H1 (cell line): Measurements from ENCODE around the gene CACNA1E. TPM values are rescaled to one million over a fixed set of nuclear protein-coding genes. Genes with fewer than 3 reads are reported as not detected.
A peak's percentile ranks its signal among the peaks of the same experiment; 100 is the strongest.

Source experiments
- CTCF ChIA-PET: fragments of 300-600 bp; sonication (Branson Sonifier 250); formaldehyde crosslinking; loops from one replicate; lab custom pipeline; 2021; ENCODE audit not compliant: partially characterized antibody; lab: Charles Lee
- POLR2A ChIA-PET: fragments of 300-600 bp; sonication (Branson Sonifier 250); formaldehyde crosslinking; loops from one replicate; lab custom pipeline; 2021; ENCODE audit warnings: inconsistent platforms; ENCODE audit not compliant: partially characterized antibody; lab: Charles Lee
- DNase-seq, 2 experiments: peaks; one replicate each; pipeline versions ENCODE4 v3.0.0 to v3.0.0-alpha.2; 2010 to 2022; ENCODE audit warnings: low spot score in 2 of 2, low read depth in 1 of 2, mixed read lengths in 1 of 2
- FAIRE-seq: peaks from 2 replicates; lab custom pipeline; 2011; peaks lifted over from hg19 to GRCh38; lab: Jason Lieb, UNC
- H2AFZ ChIP-seq: 2 replicates; pipeline ENCODE4 v1.8.1; 2012; ENCODE audit warnings: low read length, inconsistent platforms
- H2AK5ac ChIP-seq: 2 replicates; pipeline ENCODE4 v1.6.1; 2013; ENCODE audit warnings: low read depth, low read length
- H2BK120ac ChIP-seq: replicated peaks from 2 replicates; pipeline ENCODE3; 2013; ENCODE audit warnings: low read depth, low read length, inconsistent platforms
- H2BK12ac ChIP-seq: 2 replicates; pipeline ENCODE4 v1.6.1; 2013; ENCODE audit warnings: low read depth, low read length
- H2BK15ac ChIP-seq: 2 replicates; pipeline ENCODE4 v1.6.1; 2013; ENCODE audit warnings: low read length
- H2BK20ac ChIP-seq: 2 replicates; pipeline ENCODE4 v1.6.1; 2013; ENCODE audit warnings: low read length
- H2BK5ac ChIP-seq: 2 replicates; pipeline ENCODE4 v1.6.1; 2013; ENCODE audit warnings: low read depth, low read length
- H3K14ac ChIP-seq: 2 replicates; pipeline ENCODE4 v1.6.1; 2013; ENCODE audit warnings: inconsistent platforms; ENCODE audit not compliant: insufficient read length
- H3K18ac ChIP-seq: 2 replicates; pipeline ENCODE4 v1.6.1; 2013; ENCODE audit warnings: low read length; ENCODE audit errors: extremely low read depth
- H3K23ac ChIP-seq: 2 replicates; pipeline ENCODE4 v1.6.1; 2013; ENCODE audit warnings: inconsistent platforms; ENCODE audit not compliant: insufficient read length
- H3K23me2 ChIP-seq: 2 replicates; pipeline ENCODE4 v1.6.1; 2013; ENCODE audit warnings: low read depth, low read length
- H3K27ac ChIP-seq: 2 replicates; pipeline ENCODE4 v1.6.1; 2011; ENCODE audit warnings: low read depth, low read length, inconsistent platforms
- H3K27me3 ChIP-seq, 4 experiments: replicated peaks in 1 of 4; 1 replicate in 1 of 4; 2 replicates in 3 of 4; pipeline versions ENCODE4 v1.6.1 to v1.8.1; 2011 to 2013; ENCODE audit warnings: low read length in 3 of 4, mild to moderate bottlenecking in 3 of 4, inconsistent platforms in 2 of 4, mixed read lengths in 2 of 4, moderate library complexity in 1 of 4; ENCODE audit not compliant: control insufficient read depth in 3 of 4, insufficient read depth in 3 of 4; ENCODE audit errors: extremely low read depth in 1 of 4
- H3K36me3 ChIP-seq, 4 experiments: 2 replicates each; pipeline versions ENCODE4 v1.6.1 to v1.8.1; 2011 to 2013; ENCODE audit warnings: mild to moderate bottlenecking in 4 of 4, low read length in 3 of 4, moderate library complexity in 2 of 4, control low read depth in 1 of 4, inconsistent platforms in 1 of 4; ENCODE audit not compliant: insufficient read depth in 4 of 4, control insufficient read depth in 2 of 4
- H3K4ac ChIP-seq: replicated peaks from 2 replicates; pipeline ENCODE3; 2013; ENCODE audit warnings: low read length, low read depth, mixed read lengths, inconsistent platforms; ENCODE audit not compliant: insufficient read length
- H3K4me1 ChIP-seq, 4 experiments: replicated peaks in 1 of 4; 1 replicate in 1 of 4; 2 replicates in 3 of 4; pipeline versions ENCODE4 v1.6.1 to v1.8.1; 2011 to 2013; ENCODE audit warnings: low read length in 3 of 4, inconsistent platforms in 2 of 4, mixed read lengths in 1 of 4; ENCODE audit not compliant: insufficient read depth in 4 of 4, control insufficient read depth in 3 of 4
- H3K4me2 ChIP-seq, 2 experiments: 2 replicates each; pipeline versions ENCODE4 v1.6.1 to v1.8.1; 2011 to 2013; ENCODE audit warnings: low read depth in 2 of 2, low read length in 2 of 2, control low read depth in 1 of 2, inconsistent platforms in 1 of 2, mild to moderate bottlenecking in 1 of 2; ENCODE audit not compliant: insufficient read depth in 1 of 2
- H3K4me3 ChIP-seq, 4 experiments: fragments of 200-600, 300-600 bp in 1 of 4; sonication (generic), shearing (Covaris generic), sonication (Bioruptor Twin) in 1 of 4; 2 replicates each; pipeline versions ENCODE4 v1.5.1 to v1.8.1; 2011 to 2016; ENCODE audit warnings: low read length in 4 of 4, low read depth in 3 of 4, control low read depth in 2 of 4, inconsistent platforms in 2 of 4, mild to moderate bottlenecking in 2 of 4, mixed read lengths in 1 of 4, moderate library complexity in 1 of 4; ENCODE audit not compliant: insufficient read depth in 2 of 4; ENCODE audit errors: extremely low read depth in 1 of 4
- H3K56ac ChIP-seq: replicated peaks from 2 replicates; pipeline ENCODE3; 2013; ENCODE audit warnings: low read depth, mild to moderate bottlenecking, mixed read lengths, low read length, inconsistent platforms; ENCODE audit not compliant: insufficient read length
- H3K79me1 ChIP-seq: 2 replicates; pipeline ENCODE4 v1.6.1; 2013; ENCODE audit warnings: low read depth, low read length, control low read depth
- H3K79me2 ChIP-seq, 2 experiments: 2 replicates each; pipeline versions ENCODE4 v1.6.1 to v1.8.1; 2012 to 2013; ENCODE audit warnings: low read length in 2 of 2, mild to moderate bottlenecking in 2 of 2, inconsistent platforms in 1 of 2; ENCODE audit not compliant: insufficient read depth in 2 of 2, control insufficient read depth in 1 of 2
- H3K9ac ChIP-seq, 4 experiments: replicated peaks in 1 of 4; 1 replicate in 1 of 4; 2 replicates in 3 of 4; pipeline versions ENCODE4 v1.6.1 to v1.8.1; 2011 to 2013; ENCODE audit warnings: low read depth in 3 of 4, low read length in 3 of 4, control low read depth in 2 of 4, mild to moderate bottlenecking in 2 of 4, moderate library complexity in 2 of 4, inconsistent platforms in 1 of 4; ENCODE audit errors: extremely low read depth in 1 of 4
- H3K9me3 ChIP-seq, 2 experiments: 2 replicates each; pipeline versions ENCODE4 v1.6.1 to v1.8.1; 2012 to 2013; ENCODE audit warnings: mild to moderate bottlenecking in 2 of 2, moderate library complexity in 2 of 2, control low read depth in 1 of 2, inconsistent platforms in 1 of 2, low read depth in 1 of 2, low read length in 1 of 2, mixed read lengths in 1 of 2; ENCODE audit not compliant: insufficient read depth in 2 of 2
- H4K20me1 ChIP-seq, 2 experiments: replicated peaks in 1 of 2; 2 replicates each; pipeline versions ENCODE3 to v1.8.1; 2011 to 2013; ENCODE audit warnings: inconsistent platforms in 2 of 2, low read length in 2 of 2, mild to moderate bottlenecking in 1 of 2; ENCODE audit not compliant: insufficient read depth in 2 of 2, control insufficient read depth in 1 of 2
- H4K5ac ChIP-seq: 2 replicates; pipeline ENCODE4 v1.6.1; 2013; ENCODE audit warnings: low read length, low read depth, mixed read lengths, inconsistent platforms; ENCODE audit not compliant: insufficient read length
- H4K8ac ChIP-seq: 2 replicates; pipeline ENCODE4 v1.8.0; 2013; ENCODE audit warnings: mild to moderate bottlenecking, moderate library complexity, low read length, inconsistent platforms; ENCODE audit not compliant: insufficient read depth; ENCODE audit errors: extremely low read depth
- H4K91ac ChIP-seq: replicated peaks from 2 replicates; pipeline ENCODE3; 2013; ENCODE audit warnings: low read length, mixed read lengths, inconsistent platforms; ENCODE audit not compliant: insufficient read length
- CREB1 ChIP-seq: IDR thresholded peaks from 2 replicates; pipeline ENCODE4 v1.6.1; 2012; ENCODE audit warnings: inconsistent platforms
- FOSL1 ChIP-seq: IDR thresholded peaks from 2 replicates; pipeline ENCODE4 v1.6.1; 2011; ENCODE audit warnings: mild to moderate bottlenecking, low read depth, low read length, moderate library complexity; ENCODE audit not compliant: insufficient read depth
- GABPA ChIP-seq: IDR thresholded peaks from 2 replicates; pipeline ENCODE4 v1.6.1; 2011; ENCODE audit warnings: mild to moderate bottlenecking, low read length, moderate library complexity, borderline replicate concordance; ENCODE audit not compliant: insufficient read depth
- SIX5 ChIP-seq: IDR thresholded peaks from 2 replicates; pipeline ENCODE4 v1.6.1; 2011; ENCODE audit warnings: mild to moderate bottlenecking, low read depth, low read length
- SP1 ChIP-seq: IDR thresholded peaks from 2 replicates; pipeline ENCODE4 v1.6.1; 2011; ENCODE audit warnings: low read depth, low read length
- TAF7 ChIP-seq: optimal IDR thresholded peaks from 2 replicates; pipeline ENCODE3; 2011; ENCODE audit warnings: low read depth, mild to moderate bottlenecking, inconsistent platforms, low read length, moderate library complexity, borderline replicate concordance
- WGBS, 2 experiments: shearing (Covaris generic) in 1 of 2; methylation state at CpG; one replicate each; pipeline versions ENCODE4 v1.1.6 to v1.1.7; 2013 to 2015; ENCODE audit warnings: low lambda C conversion rate in 2 of 2, mixed read lengths in 2 of 2, inconsistent platforms in 1 of 2, low coverage in 1 of 2, missing lambda C conversion rate in 1 of 2; ENCODE audit not compliant: insufficient replicate concordance in 2 of 2, insufficient coverage in 1 of 2, insufficient read length in 1 of 2; ENCODE audit errors: extremely low coverage in 1 of 2, missing lambda C conversion rate in 1 of 2; 5-methylcytosine and 5-hydroxymethylcytosine counted together
- polyA plus RNA-seq, 7 experiments: library from polyadenylated mRNA; depleted of rRNA in 3 of 7; stranded (reverse) in 5 of 7; unstranded in 2 of 7; fragments of >200 nt in 5 of 7; fragments of 200-250 nt in 2 of 7; gene quantifications; 1 replicate in 5 of 7; 2 replicates in 1 of 7; 4 replicates in 1 of 7; pipeline versions ENCODE4 v1.2.1 to v1.2.3, GENCODE V29; 2011 to 2013; ENCODE audit warnings: missing spikeins in 2 of 7, mixed read lengths in 2 of 7
- total RNA-seq: library from RNA; stranded (reverse); fragmentation: NEBNext Ultra II Directional; extraction: Animal tissue kit (Norgen Biotek cat#: 25700); gene quantifications from 2 replicates; pipeline ENCODE4 v1.2.1, GENCODE V29; 2021
- TF ChIP-seq, protein P1 (sequence below): IDR thresholded peaks from 2 replicates; pipeline ENCODE4 v1.6.1; 2011; ENCODE audit warnings: low read depth, mild to moderate bottlenecking, low read length; ENCODE audit not compliant: insufficient read depth

The CACNA1E gene
- total and polyA plus RNA-seq, 2 of the 8 experiments (the other 6 are each of a cell fraction or from before 2014, with no cell fraction given) = 0.98 to 1.3 TPM

DNA sequence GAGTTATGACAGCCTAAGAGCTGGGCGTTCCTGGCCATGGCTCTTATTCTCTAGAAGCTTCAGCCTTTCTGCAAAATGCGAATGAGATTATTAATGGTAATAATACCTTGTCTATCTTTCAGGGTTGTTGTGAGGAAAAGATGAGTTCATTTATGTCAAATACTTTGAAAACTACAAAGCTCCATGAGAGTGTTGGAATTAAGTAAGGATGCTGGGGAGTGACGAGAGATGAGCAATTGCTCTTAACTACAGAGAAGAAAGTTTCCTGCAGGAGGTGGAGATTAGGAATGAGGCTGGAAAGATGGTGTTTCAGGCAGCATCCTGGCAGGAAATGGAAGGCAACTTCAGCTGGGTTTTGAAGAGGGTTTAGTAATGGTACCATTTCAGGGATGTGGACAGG lies 124.2 kb downstream of the CACNA1E start:
- H2BK20ac ChIP-seq = peak overlapping the region; percentile 53; the same call in 1 of the 2 replicates
- no peak overlapping the region for H3K56ac ChIP-seq
- no peaks in the 10 kb centered on the region for H3K79me1 ChIP-seq
- H3K4me3 ChIP-seq = no peak overlapping the region
- H3K23ac ChIP-seq = no peak overlapping the region
- no peak overlapping the region for H2BK120ac ChIP-seq
- 96% methylated on average over 3 of the region's 3 CpGs; no CpG with 5 or more reads in 1 of the 2 experiments for WGBS, 2 experiments
- no peaks in the 10 kb centered on the region for H3K36me3 ChIP-seq
- peak overlapping the region; percentile 96; the same call in 1 of the 2 replicates for H2BK12ac ChIP-seq
- ChIA-PET CTCF (no interaction called here), POLR2A (interaction anchor here (0.6 kb wide), 1 partner anchor 15 kb away, joined by 3 read pairs; no protein-coding TSS in a partner anchor)
- peak overlapping the region; percentile 79; the same call in 1 of the 2 replicates for H3K18ac ChIP-seq
- no peak overlapping the region for H3K4me2 ChIP-seq
- no peaks in the 10 kb centered on the region for H3K9me3 ChIP-seq
- no peak overlapping the region for H2AFZ ChIP-seq
- peaks cover 2% of the 10 kb centered on the region; the same call in 1 of the 2 replicates for H3K23me2 ChIP-seq
- no peaks in the 10 kb centered on the region for H4K20me1 ChIP-seq
- H3K4ac ChIP-seq = no peak overlapping the region
- no peak overlapping the region for H3K14ac ChIP-seq
- no peaks in the 10 kb centered on the region; a peak in 2 of 4 replicates for H3K79me2 ChIP-seq
- peak overlapping the region; percentile 86; the same call in 1 of the 2 replicates for H2BK5ac ChIP-seq
- H4K5ac ChIP-seq = no peak overlapping the region
- peaks cover 3 to 14% (median 13%) of the 10 kb centered on the region in 4 experiments; a peak in 6 of 7 replicates for H3K4me1 ChIP-seq
- peak overlapping the region; percentile 97; the same call in 1 of the 2 replicates for H2AK5ac ChIP-seq
- H4K8ac ChIP-seq = no peak overlapping the region
- DNase-seq (no peak), FAIRE-seq (no peak)
- TF ChIP-seq SP1 (no peak), GABPA (no peak), TAF7 (no peak), CREB1 (no peak), FOSL1 (no peak), SIX5 (no peak)
- TF ChIP-seq, protein P1, sequence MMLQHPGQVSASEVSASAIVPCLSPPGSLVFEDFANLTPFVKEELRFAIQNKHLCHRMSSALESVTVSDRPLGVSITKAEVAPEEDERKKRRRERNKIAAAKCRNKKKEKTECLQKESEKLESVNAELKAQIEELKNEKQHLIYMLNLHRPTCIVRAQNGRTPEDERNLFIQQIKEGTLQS = no peak
- H3K9ac ChIP-seq = no peak overlapping the region
- H3K27ac ChIP-seq = no peak overlapping the region
- peak overlapping the region; percentile 31 for H4K91ac ChIP-seq
- H2BK15ac ChIP-seq = no peak overlapping the region
- no peaks in the 10 kb centered on the region; a peak in 2 of 7 replicates for H3K27me3 ChIP-seq
